Fibroblast of villous mesenchyme (primary cell): ENCODE data around the gene PPID. TPM values are rescaled to one million over a fixed set of nuclear protein-coding genes. Genes with fewer than 3 reads are reported as not detected.
"Not testable (repeated sequence)": the region's sequence is repeated elsewhere in the genome, so short reads cannot be mapped to it uniquely, and the experiment has no call there.

Experiments
- DNase-seq: peaks from one replicate; pipeline ENCODE4 v3.0.0-alpha.2; 2010; ENCODE audit warnings: low read depth
- H3K4me3 ChIP-seq: 2 replicates; pipeline ENCODE4 v1.5.1; 2011; ENCODE audit warnings: low read depth, mild to moderate bottlenecking, low read length
- total RNA-seq: library from RNA; depleted of rRNA; stranded (reverse); fragments of >200 nt; gene quantifications from 2 replicates; pipeline ENCODE4 v1.2.3, GENCODE V29; 2012
- TF ChIP-seq, protein P1 (sequence below): IDR thresholded peaks from 2 replicates; pipeline ENCODE4 v1.5.1; 2012; ENCODE audit warnings: low read depth, mild to moderate bottlenecking, low read length; ENCODE audit not compliant: insufficient read depth

PPID gene
- total RNA-seq, 1 donor: 27.2 TPM

DNA sequence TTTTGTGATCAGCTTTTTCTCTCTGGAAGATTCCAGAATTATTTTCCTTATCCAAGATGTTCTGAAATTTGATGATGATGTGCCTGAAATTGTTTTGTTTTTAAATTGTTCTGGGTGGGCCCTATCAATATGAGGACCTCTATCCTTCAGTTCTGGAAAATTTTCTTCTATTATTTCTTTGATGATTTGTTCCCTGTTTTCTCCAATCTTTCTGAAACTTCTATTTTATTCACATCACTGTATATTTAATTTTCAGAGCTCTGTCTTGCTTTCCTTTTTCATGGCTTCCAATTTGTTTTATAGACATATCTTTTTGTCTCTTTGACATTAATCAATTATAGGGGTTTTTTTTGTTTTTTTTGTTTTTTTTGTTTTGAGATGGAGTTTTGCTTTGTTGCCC lies 33.4 kb upstream of the PPID start:
- TF ChIP-seq, protein P1, sequence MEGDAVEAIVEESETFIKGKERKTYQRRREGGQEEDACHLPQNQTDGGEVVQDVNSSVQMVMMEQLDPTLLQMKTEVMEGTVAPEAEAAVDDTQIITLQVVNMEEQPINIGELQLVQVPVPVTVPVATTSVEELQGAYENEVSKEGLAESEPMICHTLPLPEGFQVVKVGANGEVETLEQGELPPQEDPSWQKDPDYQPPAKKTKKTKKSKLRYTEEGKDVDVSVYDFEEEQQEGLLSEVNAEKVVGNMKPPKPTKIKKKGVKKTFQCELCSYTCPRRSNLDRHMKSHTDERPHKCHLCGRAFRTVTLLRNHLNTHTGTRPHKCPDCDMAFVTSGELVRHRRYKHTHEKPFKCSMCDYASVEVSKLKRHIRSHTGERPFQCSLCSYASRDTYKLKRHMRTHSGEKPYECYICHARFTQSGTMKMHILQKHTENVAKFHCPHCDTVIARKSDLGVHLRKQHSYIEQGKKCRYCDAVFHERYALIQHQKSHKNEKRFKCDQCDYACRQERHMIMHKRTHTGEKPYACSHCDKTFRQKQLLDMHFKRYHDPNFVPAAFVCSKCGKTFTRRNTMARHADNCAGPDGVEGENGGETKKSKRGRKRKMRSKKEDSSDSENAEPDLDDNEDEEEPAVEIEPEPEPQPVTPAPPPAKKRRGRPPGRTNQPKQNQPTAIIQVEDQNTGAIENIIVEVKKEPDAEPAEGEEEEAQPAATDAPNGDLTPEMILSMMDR: no peak
- no peak overlapping the region for H3K4me3 ChIP-seq
- no peak for DNase-seq

DNA sequence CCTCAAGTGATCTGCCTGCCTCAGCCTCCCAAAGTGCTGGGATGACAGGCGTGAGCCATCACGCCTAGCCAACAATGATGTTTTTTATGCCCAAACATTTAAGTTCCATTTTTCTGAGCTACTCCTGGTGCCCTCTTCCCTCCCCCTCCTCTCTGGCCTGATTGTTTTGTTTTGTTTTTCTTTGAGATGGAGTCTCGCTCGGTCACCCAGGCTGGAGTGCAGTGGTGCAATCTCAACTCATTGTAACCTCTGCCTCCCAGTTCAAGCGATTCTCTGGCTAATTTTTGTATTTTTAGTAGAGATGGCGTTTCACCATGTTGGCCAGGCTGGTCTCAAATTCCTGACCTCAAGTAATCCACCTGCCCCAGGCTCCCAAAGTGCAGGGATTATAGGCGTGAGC lies 32.6 kb upstream of the PPID start:
- H3K4me3 ChIP-seq, DNase-seq: not testable (repeated sequence)

DNA sequence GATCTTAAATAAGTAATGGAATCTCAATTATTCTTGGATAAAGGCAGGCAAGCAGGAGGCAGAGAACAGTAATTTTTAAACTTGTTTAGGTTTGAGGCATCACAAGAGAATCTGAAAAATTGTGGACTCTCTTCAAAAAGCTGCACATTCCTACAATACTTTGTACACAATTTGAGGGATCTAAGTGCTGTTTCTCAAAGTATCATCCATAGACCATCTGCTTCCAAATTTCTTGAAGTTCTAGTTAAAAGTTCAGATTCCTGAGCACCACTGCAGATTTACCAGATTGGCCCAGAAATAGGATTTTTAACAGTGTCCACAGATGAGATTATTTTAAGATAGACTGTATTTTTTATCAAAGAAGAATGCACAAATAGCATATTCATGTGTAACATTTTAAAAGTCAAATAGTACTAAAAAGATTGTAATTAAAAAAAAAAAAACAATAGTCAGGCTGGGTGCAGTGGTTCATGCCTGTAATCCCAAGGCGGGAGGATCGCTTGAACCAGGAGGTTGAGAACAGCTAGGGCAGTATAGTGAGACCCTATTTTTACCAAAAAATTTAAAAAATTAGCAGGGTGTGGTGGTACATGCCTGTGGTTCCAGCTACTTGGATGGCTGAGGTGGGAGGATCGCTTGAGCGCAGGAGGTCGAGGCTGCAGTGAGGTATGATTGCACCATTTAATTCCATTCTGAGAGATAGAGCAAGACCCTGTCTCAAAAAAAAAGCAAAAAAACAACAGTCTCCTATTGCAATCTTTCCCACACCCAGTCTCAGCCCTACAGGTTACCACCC lies 31.4 kb upstream of the PPID start:
- H3K4me3 ChIP-seq: no peak overlapping the region
- TF ChIP-seq, protein P1: no peak
- no peak for DNase-seq

DNA sequence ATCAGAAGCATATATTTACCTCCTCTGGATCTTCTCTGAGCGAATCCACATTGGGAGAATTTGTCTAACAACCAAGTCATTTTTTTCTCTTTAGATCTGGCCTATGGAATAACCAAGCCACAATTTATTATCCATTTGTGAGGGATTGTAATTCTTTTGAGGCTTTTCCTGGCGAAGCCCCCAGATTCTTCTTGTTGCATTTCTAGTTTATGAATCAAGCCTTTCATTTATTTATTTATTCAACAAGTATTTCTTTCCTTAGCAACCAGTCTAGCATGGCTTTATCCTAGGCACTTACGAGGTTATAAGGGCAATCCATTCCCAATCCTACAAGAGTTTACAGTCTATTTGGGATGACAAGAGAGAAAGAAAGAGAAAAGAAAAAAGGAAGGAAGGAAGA lies 27.2 kb upstream of the PPID start:
- TF ChIP-seq, protein P1: no peak
- DNase-seq: peak; percentile 46

DNA sequence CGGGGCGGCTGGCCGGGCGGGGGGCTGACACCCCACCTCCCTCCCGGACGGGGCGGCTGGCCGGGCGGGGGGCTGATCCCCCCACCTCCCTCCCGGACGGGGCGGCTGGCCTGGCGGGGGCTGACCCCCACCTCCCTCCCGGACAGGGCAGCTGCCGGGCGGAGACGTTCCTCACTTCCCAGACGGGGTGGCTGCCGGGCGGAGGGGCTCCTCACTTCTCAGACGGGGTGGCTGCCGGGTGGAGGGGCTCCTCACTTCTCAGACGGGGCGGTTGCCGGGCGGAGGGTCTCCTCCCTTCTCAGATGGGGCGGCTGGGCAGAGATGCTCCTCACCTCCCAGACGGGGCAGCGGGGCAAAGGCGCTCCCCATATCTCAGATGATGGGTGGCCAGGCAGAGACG lies 23.3 kb upstream of the PPID start:
- not testable (repeated sequence) for DNase-seq, H3K4me3 ChIP-seq

More for the DNA sequence above, 27.2 kb upstream of the PPID start:
- no peak overlapping the region for H3K4me3 ChIP-seq

DNA sequence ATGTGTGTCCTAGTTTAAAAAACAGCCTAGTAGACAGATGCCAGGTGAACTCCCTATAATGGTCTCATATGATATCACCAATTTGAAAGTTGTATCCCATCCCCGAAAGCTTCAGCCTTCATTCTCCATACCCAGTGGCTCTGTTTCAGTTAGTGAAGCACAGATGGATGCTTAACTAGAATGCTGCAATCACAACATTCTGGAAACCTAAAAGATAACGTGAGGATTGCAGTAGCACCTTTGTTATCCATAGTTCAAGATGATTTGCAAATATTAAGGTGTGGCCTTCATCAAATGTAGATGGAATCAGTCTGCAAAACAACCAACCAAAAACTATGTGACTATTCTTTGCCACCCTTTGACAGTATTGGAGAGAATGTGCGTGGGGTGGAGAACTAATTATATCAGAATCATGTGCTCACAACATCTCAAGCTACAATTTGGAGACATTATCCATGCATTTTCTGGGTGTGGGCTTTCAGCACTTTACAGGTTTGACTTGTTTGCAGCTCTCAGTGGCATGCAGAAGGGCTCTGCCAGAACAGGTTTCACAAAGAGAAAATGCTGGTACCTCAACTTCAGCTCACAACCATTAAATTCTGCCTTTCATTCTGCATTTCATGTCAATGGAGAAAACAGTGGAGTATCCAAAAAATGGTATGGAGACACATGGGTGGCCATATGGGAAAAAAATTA lies 18.3 kb upstream of the PPID start:
- TF ChIP-seq, protein P1: no peak
- no peak overlapping the region for H3K4me3 ChIP-seq
- DNase-seq: no peak

DNA sequence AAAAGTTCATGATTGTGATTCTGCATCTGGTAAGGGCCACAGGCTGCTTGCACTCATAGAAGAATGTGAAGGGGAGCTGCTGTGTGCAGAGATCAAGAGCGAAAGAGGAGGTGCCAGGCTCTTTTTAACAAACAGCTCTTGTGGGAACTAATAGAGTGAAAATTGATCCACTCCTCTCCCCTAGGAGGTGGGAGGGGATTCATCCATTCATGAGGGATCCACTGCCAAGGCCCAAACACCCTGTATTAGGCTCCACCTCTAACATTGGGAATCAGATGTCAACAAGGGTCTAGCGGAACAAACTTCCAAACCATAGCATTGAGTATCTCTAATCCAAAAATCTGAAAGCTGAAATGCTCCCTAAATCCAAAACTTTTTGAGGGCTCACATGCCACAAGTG lies 16.4 kb upstream of the PPID start:
- no peak overlapping the region for H3K4me3 ChIP-seq
- TF ChIP-seq, protein P1: no peak
- DNase-seq: no peak

DNA sequence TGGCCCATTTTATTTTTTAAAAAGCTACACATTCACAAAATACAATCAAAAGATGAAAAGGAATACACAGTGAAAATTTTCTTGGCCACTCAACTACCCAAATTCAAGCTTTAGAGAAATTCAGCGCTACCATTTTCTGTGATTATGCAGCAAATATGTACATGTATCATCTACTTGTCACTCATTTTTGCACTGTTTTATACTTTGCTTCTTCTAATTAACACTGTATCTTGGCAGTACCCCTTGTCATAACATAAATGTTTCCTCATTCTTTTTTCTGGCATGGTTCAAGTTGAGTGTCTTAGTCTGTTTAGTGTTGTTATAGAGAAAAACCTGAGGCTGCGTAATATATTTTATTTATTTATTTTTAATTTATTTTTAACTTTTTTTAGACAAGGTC lies 15.7 kb upstream of the PPID start:
- no peak overlapping the region for H3K4me3 ChIP-seq
- TF ChIP-seq, protein P1: no peak

More for the DNA sequence above, 15.7 kb upstream of the PPID start:
- DNase-seq: no peak
